WTC11 (cell line): ENCODE data around the gene LDB2. TPM values are rescaled to one million over a fixed set of nuclear protein-coding genes. Genes with fewer than 3 reads are reported as not detected.
"Not testable (repeated sequence)": the region's sequence is repeated elsewhere in the genome, so short reads cannot be mapped to it uniquely, and the experiment has no call there.

Source experiments
- ATAC-seq: fragments of 200-7000 bp; cut with Tn5 transposase; 2 replicates; pipeline ENCODE4 v1.10.0; 2021; ENCODE audit warnings: mild to moderate bottlenecking, moderate library complexity
- CTCF ChIA-PET: fragments of 300-600 bp; sonication (Branson Sonifier 250); formaldehyde crosslinking; loops from one replicate; lab custom pipeline; 2021; ENCODE audit warnings: antibody characterized with exemption; lab: Charles Lee
- POLR2A ChIA-PET: fragments of 350-600 bp; sonication (Branson Sonifier 250); formaldehyde crosslinking; loops from one replicate; lab custom pipeline; 2021; ENCODE audit warnings: antibody characterized with exemption; lab: Charles Lee
- DNase-seq: peaks from one replicate; pipeline ENCODE4 v3.0.0; 2021; ENCODE audit warnings: low spot score
- H3K27ac Mint-ChIP-seq: 2 replicates; pipeline ENCODE4 v1.8.0; 2021; ENCODE audit warnings: mixed read lengths
- H3K27me3 Mint-ChIP-seq: 2 replicates; pipeline ENCODE4 v1.8.0; 2021; ENCODE audit warnings: low read depth, mild to moderate bottlenecking, moderate library complexity, mixed read lengths
- H3K36me3 Mint-ChIP-seq: 2 replicates; pipeline ENCODE4 v1.8.0; 2021; ENCODE audit warnings: mixed read lengths
- H3K4me1 Mint-ChIP-seq: 2 replicates; pipeline ENCODE4 v1.8.0; 2022; ENCODE audit warnings: mixed read lengths
- H3K4me3 Mint-ChIP-seq: 2 replicates; pipeline ENCODE4 v1.8.0; 2021; ENCODE audit warnings: mild to moderate bottlenecking, moderate library complexity, mixed read lengths
- H3K9me3 Mint-ChIP-seq: 2 replicates; pipeline ENCODE4 v1.8.0; 2021; ENCODE audit warnings: mixed read lengths
- AFF4 ChIP-seq: sonication (generic); formaldehyde crosslinking; IDR thresholded peaks from 2 replicates; pipeline ENCODE4 v1.8.1; 2023; ENCODE audit warnings: mild to moderate bottlenecking, missing genetic modification reagents, borderline replicate concordance
- CDX4 ChIP-seq: fragments of 250-450 bp; sonication (Bioruptor Pico); IDR thresholded peaks from 2 replicates; pipeline ENCODE4 v1.9.0; 2021; ENCODE audit warnings: moderate library complexity, mild to moderate bottlenecking, inconsistent platforms, borderline replicate concordance
- EMX1 ChIP-seq: fragments of 250-450 bp; sonication (Bioruptor Pico); IDR thresholded peaks from 2 replicates; pipeline ENCODE4 v1.8.0; 2021; ENCODE audit warnings: mild to moderate bottlenecking
- FOXJ3 ChIP-seq: sonication (generic); formaldehyde crosslinking; IDR thresholded peaks from 2 replicates; pipeline ENCODE4 v1.9.0; 2021; ENCODE audit warnings: missing genetic modification reagents, mild to moderate bottlenecking, borderline replicate concordance
- IRF2 ChIP-seq: sonication (generic); formaldehyde crosslinking; IDR thresholded peaks from 2 replicates; pipeline ENCODE4 v1.8.0; 2022; ENCODE audit warnings: low read depth, missing genetic modification reagents, borderline replicate concordance
- JUN ChIP-seq: sonication (generic); formaldehyde crosslinking; IDR thresholded peaks from 2 replicates; pipeline ENCODE4 v1.8.0; 2023; ENCODE audit warnings: mild to moderate bottlenecking, missing genetic modification reagents
- MXD4 ChIP-seq: fragments of 250-450 bp; sonication (Bioruptor Pico); IDR thresholded peaks from 2 replicates; pipeline ENCODE4 v1.8.0; 2021; ENCODE audit warnings: mild to moderate bottlenecking, moderate library complexity, borderline replicate concordance
- NFE2L1 ChIP-seq: sonication (generic); formaldehyde crosslinking; IDR thresholded peaks from 2 replicates; pipeline ENCODE4 v1.8.1; 2023; ENCODE audit warnings: missing genetic modification reagents
- NR3C1 ChIP-seq: sonication (generic); formaldehyde crosslinking; conservative IDR thresholded peaks from 2 replicates; pipeline ENCODE4 v1.8.1; 2023; ENCODE audit warnings: low read depth, mild to moderate bottlenecking, missing genetic modification reagents
- RELA ChIP-seq: sonication (generic); formaldehyde crosslinking; IDR thresholded peaks from 2 replicates; pipeline ENCODE4 v1.8.1; 2022; ENCODE audit warnings: missing genetic modification reagents, mild to moderate bottlenecking, borderline replicate concordance
- TCF7 ChIP-seq: sonication (generic); formaldehyde crosslinking; IDR thresholded peaks from 2 replicates; pipeline ENCODE4 v1.8.0; 2022; ENCODE audit warnings: mild to moderate bottlenecking, low read depth, missing genetic modification reagents, moderate library complexity
- USF1 ChIP-seq: sonication (generic); formaldehyde crosslinking; IDR thresholded peaks from 2 replicates; pipeline ENCODE4 v1.8.0; 2022; ENCODE audit warnings: mild to moderate bottlenecking, missing genetic modification reagents
- USF2 ChIP-seq: sonication (generic); formaldehyde crosslinking; IDR thresholded peaks from 2 replicates; pipeline ENCODE4 v1.8.1; 2023; ENCODE audit warnings: mild to moderate bottlenecking, missing genetic modification reagents, moderate library complexity
- ZBTB21 ChIP-seq: sonication (generic); formaldehyde crosslinking; IDR thresholded peaks from 2 replicates; pipeline ENCODE4 v1.8.1; 2023; ENCODE audit warnings: mild to moderate bottlenecking, missing genetic modification reagents, borderline replicate concordance
- total RNA-seq: library from RNA; stranded (reverse); gene quantifications from 3 replicates; pipeline ENCODE4 v1.2.3, GENCODE V29; 2021
- TF ChIP-seq, protein P1 (sequence below): sonication (generic); formaldehyde crosslinking; IDR thresholded peaks from 2 replicates; pipeline ENCODE4 v1.8.0; 2022; ENCODE audit warnings: mild to moderate bottlenecking, missing genetic modification reagents
- TF ChIP-seq, protein P2 (sequence below): sonication (generic); formaldehyde crosslinking; IDR thresholded peaks from 2 replicates; pipeline ENCODE4 v1.8.0; 2022; ENCODE audit warnings: mild to moderate bottlenecking, missing genetic modification reagents
- TF ChIP-seq, protein P3 (sequence below): sonication (generic); formaldehyde crosslinking; IDR thresholded peaks from 2 replicates; pipeline ENCODE4 v1.8.0; 2022; ENCODE audit warnings: missing genetic modification reagents

LDB2 gene
- total RNA-seq, 1 experiment from 2014 or later = 62.4 TPM

- CTCF ChIA-PET = interaction anchor here (1.1 kb wide), 1 partner anchor 10 kb away, joined by 3 read pairs; no protein-coding TSS in a partner anchor
- peaks cover 20% of the 10 kb centered on the region for H3K36me3 Mint-ChIP-seq
- H3K4me1 Mint-ChIP-seq = peaks cover 25% of the 10 kb centered on the region
- DNase-seq = no peak
- H3K4me3 Mint-ChIP-seq = no peak overlapping the region
- H3K27me3 Mint-ChIP-seq = no peaks in the 10 kb centered on the region
- 0 out of 2 replicates have a peak overlapping the region, but pooled peaks have one; percentile 76 for H3K27ac Mint-ChIP-seq
- TF ChIP-seq ZBTB21 (CRISPR knock-in tag) (no peak), NR3C1 (CRISPR knock-in tag) (no peak), USF2 (CRISPR knock-in tag) (no peak), FOXJ3 (no peak), NFE2L1 (no peak)
- TF ChIP-seq, all 79 proteins: peak for 0
- peaks cover 24% of the 10 kb centered on the region for H3K9me3 Mint-ChIP-seq
- ATAC-seq = no peak
- POLR2A ChIA-PET = no interaction called here
Observed at GRCh38 chr4:16636304-16636703, 262.1 kb downstream of the LDB2 start.

DNA sequence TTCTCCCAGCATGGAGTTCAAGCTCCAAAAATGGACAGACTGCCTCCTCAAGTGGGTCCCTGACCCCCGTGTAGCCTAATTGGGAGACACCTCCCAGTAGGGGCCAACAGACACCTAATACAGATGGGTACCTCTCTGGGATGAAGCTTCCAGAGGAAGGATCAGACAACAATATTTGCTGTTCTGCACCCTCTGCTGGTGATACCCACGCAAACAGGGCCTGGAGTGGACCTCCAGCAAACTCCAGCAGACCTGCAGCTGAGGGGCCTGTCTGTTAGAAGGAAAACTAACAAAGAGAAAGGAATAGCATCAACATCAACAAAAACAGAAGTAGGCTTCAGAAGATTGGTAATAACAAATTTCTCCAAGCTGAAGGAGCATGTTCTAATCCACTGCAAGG lies 269.2 kb downstream of the LDB2 start:
- CTCF ChIA-PET = interaction anchor here (0.5 to 0.7 kb wide), 3 partner anchors 11 to 288 kb away, joined by 3 read pairs; no protein-coding TSS in a partner anchor
- POLR2A ChIA-PET, H3K27me3 Mint-ChIP-seq: not testable (repeated sequence)

DNA sequence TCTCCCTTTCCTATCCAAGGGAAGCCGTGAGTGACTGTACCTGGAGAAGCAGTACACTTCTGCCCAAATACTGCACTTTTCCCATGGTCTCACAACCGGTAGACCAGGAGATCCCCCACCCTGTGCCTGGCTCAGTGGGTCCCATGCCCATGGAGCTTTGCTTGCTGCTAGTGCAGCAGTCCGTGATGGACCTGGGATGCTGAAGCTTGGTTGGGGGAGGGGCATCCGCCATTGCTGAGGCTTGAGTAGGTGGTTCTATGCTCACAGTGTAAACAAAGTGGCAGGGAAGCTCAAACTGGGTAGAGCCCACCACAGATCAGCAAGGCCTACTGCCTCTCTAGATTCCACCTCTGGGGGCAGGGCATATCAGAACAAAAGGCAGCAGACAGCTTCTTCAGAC lies 269.6 kb downstream of the LDB2 start:
- DNase-seq, POLR2A ChIA-PET, H3K4me1 Mint-ChIP-seq, H3K4me3 Mint-ChIP-seq, H3K27me3 Mint-ChIP-seq, ATAC-seq, H3K27ac Mint-ChIP-seq, H3K36me3 Mint-ChIP-seq: not testable (repeated sequence)
- CTCF ChIA-PET = interaction anchor here (0.6 kb wide), 1 partner anchor 11 kb away, joined by 3 read pairs; no protein-coding TSS in a partner anchor
- H3K9me3 Mint-ChIP-seq = peaks cover 13% of the 10 kb centered on the region

More for the DNA sequence above, 269.2 kb downstream of the LDB2 start:
- not testable (repeated sequence) for DNase-seq, ATAC-seq, H3K27ac Mint-ChIP-seq, H3K4me3 Mint-ChIP-seq, H3K4me1 Mint-ChIP-seq
- Mint-ChIP-seq H3K9me3 (peaks cover 17% of the 10 kb centered on the region), H3K36me3 (peaks cover 11% of the 10 kb centered on the region)

- ChIA-PET CTCF (no interaction called here), POLR2A (no interaction called here)
- ATAC-seq (no peak), DNase-seq (no peak)
- 0 out of 2 replicates have a peak, but pooled peaks cover 5% of the 10 kb centered on the region for H3K9me3 Mint-ChIP-seq
- peaks cover 6% of the 10 kb centered on the region for H3K4me1 Mint-ChIP-seq
- no peak overlapping the region for H3K27ac Mint-ChIP-seq
- no peaks in the 10 kb centered on the region for H3K27me3 Mint-ChIP-seq
- no peak overlapping the region for H3K4me3 Mint-ChIP-seq
- H3K36me3 Mint-ChIP-seq = no peaks in the 10 kb centered on the region; the same call in 1 of the 2 replicates
- TF ChIP-seq AFF4 (CRISPR knock-in tag) (no peak), EMX1 (no peak), RELA (no peak), IRF2 (CRISPR knock-in tag) (no peak), MXD4 (CRISPR knock-in tag) (no peak), JUN (CRISPR knock-in tag) (no peak), TCF7 (no peak), CDX4 (no peak), USF1 (CRISPR knock-in tag) (no peak)
- TF ChIP-seq, protein P1, sequence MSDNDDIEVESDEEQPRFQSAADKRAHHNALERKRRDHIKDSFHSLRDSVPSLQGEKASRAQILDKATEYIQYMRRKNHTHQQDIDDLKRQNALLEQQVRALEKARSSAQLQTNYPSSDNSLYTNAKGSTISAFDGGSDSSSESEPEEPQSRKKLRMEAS (CRISPR knock-in tag) = no peak
- TF ChIP-seq, protein P2, sequence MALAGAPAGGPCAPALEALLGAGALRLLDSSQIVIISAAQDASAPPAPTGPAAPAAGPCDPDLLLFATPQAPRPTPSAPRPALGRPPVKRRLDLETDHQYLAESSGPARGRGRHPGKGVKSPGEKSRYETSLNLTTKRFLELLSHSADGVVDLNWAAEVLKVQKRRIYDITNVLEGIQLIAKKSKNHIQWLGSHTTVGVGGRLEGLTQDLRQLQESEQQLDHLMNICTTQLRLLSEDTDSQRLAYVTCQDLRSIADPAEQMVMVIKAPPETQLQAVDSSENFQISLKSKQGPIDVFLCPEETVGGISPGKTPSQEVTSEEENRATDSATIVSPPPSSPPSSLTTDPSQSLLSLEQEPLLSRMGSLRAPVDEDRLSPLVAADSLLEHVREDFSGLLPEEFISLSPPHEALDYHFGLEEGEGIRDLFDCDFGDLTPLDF = no peak
- TF ChIP-seq, protein P3, sequence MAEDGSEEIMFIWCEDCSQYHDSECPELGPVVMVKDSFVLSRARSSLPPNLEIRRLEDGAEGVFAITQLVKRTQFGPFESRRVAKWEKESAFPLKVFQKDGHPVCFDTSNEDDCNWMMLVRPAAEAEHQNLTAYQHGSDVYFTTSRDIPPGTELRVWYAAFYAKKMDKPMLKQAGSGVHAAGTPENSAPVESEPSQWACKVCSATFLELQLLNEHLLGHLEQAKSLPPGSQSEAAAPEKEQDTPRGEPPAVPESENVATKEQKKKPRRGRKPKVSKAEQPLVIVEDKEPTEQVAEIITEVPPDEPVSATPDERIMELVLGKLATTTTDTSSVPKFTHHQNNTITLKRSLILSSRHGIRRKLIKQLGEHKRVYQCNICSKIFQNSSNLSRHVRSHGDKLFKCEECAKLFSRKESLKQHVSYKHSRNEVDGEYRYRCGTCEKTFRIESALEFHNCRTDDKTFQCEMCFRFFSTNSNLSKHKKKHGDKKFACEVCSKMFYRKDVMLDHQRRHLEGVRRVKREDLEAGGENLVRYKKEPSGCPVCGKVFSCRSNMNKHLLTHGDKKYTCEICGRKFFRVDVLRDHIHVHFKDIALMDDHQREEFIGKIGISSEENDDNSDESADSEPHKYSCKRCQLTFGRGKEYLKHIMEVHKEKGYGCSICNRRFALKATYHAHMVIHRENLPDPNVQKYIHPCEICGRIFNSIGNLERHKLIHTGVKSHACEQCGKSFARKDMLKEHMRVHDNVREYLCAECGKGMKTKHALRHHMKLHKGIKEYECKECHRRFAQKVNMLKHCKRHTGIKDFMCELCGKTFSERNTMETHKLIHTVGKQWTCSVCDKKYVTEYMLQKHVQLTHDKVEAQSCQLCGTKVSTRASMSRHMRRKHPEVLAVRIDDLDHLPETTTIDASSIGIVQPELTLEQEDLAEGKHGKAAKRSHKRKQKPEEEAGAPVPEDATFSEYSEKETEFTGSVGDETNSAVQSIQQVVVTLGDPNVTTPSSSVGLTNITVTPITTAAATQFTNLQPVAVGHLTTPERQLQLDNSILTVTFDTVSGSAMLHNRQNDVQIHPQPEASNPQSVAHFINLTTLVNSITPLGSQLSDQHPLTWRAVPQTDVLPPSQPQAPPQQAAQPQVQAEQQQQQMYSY = no peak
Observed at GRCh38 chr4:16627999-16628398, 270.4 kb downstream of the LDB2 start.
